Upper lobe of left lung (tissue), 4 donors: ENCODE data around the gene ZMYND8.

Source experiments
- CTCF ChIP-seq, 6 experiments: fragments of 450-650 bp in 4 of 6; fragments of 200-600 bp in 2 of 6; sonication (generic) in 2 of 6; IDR thresholded peaks; one replicate each; pipeline ENCODE4 v1.5.1; 2016 to 2019; ENCODE audit warnings: antibody characterized with exemption in 6 of 6
- EP300 ChIP-seq, 4 donors: sonication (generic); formaldehyde crosslinking; IDR thresholded peaks; one replicate each; pipeline ENCODE4 v1.5.1; 2017; ENCODE audit warnings: antibody characterized with exemption in 4 of 4, control low read depth in 2 of 4
- POLR2A ChIP-seq, 4 donors: fragments of 450-650 bp; IDR thresholded peaks; one replicate each; pipeline ENCODE4 v1.5.1; 2016 to 2017; ENCODE audit warnings: antibody characterized with exemption in 4 of 4, mild to moderate bottlenecking in 2 of 4
- POLR2AphosphoS5 ChIP-seq, 2 donors: sonication (generic); formaldehyde crosslinking; IDR thresholded peaks; one replicate each; pipeline ENCODE4 v1.5.1; 2017; ENCODE audit warnings: antibody characterized with exemption in 2 of 2

GRCh38 chr20:47357296-47358038 is 968 bp upstream of the ZMYND8 start:
- TF ChIP-seq CTCF (IDR thresholded peaks at IDR 0.05): no peak
- peak in 3 of 4 donors; percentile 8 to 71 (median 46) for TF ChIP-seq POLR2A (IDR thresholded peaks at IDR 0.05)
- peak; percentile 66 to 74 for TF ChIP-seq POLR2AphosphoS5 (IDR thresholded peaks at IDR 0.05)
- peak in 1 of 4 donors; percentile 7 for TF ChIP-seq EP300 (IDR thresholded peaks at IDR 0.05)
